Stimulated activated naive CD8-positive, alpha-beta T cell treated with anti-CD3 and anti-CD28 coated beads, Interleukin-15, Interleukin-2, amounts not matched to agents 100 U/mL and 50 U/mL, for 24 hours (primary cell): ENCODE data around the gene SEMA3B.
"Not testable (repeated sequence)": the region's sequence is repeated elsewhere in the genome, so short reads cannot be mapped to it uniquely, and the experiment has no call there.

Source experiments
- ATAC-seq: fragments of 150-1000 bp; cut with Tn5 transposase; one replicate; pipeline ENCODE4 v1.10.0; 2021
- DNase-seq: peaks from one replicate; pipeline ENCODE4 v3.0.0; 2021

Gene SEMA3B

DNA sequence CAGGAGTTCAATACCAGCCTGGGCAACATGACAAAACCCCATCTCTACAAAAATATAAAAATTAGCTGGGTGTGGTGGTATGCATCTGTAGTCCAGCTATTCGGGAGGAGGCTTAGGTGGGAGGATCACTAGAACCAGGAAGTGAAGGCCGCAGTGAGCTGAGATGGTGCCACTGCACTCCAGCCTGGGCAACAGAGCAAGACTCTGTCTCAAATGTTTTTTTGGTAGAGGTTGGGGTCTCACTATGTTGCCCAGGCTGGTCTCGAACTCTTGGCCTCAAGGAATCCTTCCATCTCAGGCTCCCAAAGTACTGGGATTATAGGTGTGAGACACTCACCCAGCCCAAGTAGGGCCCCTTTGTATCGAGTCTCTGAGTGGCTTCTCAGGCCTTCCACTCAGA, 25.1 kb downstream of the SEMA3B start:
- ATAC-seq (no peak), DNase-seq (no peak)

DNA sequence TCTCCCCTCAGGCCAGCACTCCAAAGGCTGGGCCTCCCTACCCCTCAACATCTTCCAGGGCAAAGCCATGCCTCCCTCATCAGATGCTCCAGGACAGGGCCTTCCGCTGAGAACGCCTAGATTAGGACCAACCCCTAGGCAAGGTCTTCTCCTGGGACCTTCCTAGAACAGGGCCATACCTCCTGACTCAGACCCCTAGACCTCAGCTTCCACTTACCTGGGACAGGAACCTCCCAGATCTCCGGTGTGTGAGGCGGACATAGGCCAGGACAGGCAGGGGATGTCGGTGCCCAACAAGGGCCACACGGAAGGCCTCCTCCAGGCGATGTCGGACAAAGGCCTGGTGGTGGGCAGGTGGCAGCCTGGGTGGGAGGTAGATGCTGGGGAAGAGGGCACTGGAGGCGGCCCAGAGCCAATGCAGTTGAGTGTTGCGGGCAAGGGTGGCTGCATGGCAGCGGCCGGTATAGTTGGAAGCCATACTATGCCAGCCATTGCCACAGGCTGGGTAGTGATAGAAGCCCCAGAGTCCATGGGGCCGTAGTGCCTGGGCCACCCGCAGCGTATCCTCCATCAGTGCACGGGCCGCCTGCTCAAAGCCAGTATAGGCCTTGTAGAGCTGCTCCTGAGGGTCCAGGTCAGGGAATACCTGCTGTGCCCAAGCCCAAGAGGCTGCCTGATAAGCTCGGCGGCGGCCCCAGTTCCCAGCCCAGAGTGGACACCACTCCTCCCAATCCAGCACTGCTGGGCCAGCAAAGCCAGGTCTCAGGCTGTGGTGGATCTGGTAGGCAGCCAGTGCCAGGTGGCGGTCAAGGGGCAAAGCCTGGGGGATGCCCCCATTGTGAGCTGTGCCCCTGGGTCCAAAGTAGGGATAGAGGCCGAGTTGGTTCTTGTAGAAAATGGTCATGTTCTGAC, 25.8 kb downstream of the SEMA3B start:
- ATAC-seq: no peak
- no peak for DNase-seq

DNA sequence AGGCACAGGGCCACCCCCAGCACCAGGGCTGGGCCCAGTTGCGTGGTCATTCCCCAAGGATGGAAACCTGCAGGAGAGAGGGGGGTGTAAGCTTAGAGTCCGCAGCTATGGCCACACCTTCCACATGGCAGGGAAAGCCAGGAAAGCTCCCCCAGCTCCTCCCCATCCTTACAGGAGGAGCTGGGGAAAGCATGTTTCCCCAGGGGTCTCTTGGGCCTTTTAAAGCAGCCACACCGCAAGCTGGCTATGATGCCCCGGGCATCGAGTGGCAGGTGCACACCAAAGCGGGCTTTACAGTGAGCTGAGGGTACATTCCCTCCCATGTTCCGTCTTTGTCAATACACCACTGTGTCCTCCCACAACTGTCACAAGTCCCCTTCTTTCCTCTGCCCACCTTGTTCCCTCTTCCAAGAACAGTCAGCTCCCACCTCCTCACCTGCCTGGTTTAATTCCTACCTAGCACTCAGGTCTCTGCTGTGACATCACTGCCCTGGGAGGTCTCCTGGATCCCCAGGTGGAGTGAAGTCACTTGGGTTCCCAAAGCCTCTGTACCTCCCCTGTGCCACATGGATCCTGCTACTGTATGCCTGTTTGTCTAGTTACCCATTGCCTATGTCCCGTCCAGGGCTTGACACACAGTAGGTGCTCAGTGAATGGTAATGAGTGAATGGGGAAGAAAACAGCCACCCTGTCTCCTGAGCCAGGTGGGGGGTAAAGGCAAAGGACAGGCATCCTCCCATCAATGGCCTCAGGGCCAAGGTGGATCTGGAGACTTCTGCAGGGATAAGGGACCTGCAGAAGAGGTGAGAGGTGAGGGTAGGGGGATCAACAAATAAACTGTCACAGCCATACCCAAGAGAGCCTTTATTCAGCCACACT, 26.8 kb downstream of the SEMA3B start:
- DNase-seq (no peak), ATAC-seq (no peak)

DNA sequence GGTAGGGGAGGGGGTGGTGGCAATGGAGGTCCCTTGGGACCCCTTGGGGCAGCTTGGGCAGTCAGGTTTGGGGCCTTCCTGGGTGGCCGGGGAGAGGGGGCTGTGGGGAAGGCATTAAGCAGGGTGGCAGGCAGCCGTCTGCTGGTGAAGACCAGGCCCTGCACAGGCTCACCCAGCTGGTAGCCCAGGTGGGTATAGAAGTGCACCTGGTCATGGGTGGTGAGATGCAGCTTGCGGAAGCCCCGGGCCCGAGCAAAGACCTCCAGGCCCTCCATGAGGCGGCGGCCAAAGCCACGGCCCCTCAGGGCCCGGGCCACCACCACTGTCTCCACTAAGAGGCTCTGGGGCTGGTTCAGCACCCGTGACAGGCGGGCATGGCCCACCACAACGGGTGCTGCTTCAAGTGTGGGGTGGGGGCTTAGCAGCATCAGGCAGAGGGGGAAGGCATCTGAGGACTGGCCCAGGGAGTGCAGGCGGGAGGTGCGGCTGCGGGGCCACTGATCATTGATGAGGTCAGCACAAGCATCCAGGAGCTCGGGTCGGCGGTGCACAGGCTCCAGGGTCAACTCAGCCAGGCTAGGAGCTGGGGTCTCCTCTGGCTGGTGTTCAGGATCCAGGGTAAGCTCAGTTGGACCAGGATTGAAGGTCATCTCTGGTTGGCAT, 27.9 kb downstream of the SEMA3B start:
- ATAC-seq (no peak), DNase-seq (no peak)

DNA sequence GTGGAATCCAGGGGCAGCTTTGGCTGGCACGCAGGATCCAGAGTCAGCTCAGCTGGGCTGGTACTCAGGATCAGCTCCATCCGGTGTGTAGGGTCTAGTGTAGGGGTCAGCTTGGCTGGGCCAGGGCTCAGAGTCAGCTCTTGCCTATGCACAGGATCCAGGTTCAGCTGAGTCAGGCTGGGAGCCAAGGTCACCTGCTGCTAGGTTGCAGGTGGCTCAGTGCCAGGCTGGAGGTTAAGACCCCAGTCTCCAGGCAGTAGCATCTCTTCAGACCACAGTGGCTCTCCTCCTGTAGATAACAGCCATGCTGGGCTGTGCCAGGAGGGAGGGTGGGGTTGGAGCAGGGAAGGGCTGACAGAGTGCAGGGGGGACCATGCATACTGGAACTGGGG, 28.4 kb downstream of the SEMA3B start:
- ATAC-seq (no peak), DNase-seq (no peak)

DNA sequence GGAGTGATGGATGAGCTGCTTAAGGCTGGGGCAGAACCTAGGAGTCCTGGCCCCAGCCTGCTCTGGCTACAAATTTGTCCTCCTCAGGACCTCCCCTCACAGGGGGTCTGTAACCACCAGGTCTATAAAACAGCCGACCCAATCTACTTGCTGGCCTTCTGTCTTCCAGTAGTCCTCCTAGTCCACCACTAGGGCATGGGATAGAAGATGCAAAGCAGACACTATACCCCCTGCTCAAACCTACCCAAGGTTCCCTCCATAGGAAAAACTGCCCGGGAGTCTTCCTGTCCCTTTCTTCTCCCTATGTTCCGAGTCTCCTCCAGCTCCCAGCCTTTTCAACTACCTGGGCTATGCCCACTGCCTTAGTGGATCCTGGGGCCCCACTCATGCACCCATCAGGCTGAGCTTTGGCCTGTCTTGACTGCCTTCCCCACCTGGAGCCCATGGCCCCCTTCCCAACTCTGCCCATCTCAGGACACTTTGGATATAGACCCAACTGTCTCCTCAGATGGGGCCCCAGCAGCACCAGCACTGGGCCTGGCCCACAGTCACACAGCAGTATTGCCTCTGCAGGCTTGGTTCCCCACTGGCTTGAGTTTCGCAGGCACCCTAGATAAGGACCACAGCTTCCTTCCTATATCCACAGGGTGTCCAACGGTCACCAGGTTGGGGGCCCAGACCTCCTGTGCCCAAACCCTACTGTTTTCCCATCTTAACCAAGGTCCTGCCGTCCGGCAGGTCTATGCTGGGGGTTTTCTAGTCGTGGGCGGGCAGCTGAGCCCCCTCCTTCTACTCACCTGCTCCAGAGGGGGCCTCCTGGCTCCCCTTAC, 29.2 kb downstream of the SEMA3B start:
- ATAC-seq: no peak
- no peak for DNase-seq

DNA sequence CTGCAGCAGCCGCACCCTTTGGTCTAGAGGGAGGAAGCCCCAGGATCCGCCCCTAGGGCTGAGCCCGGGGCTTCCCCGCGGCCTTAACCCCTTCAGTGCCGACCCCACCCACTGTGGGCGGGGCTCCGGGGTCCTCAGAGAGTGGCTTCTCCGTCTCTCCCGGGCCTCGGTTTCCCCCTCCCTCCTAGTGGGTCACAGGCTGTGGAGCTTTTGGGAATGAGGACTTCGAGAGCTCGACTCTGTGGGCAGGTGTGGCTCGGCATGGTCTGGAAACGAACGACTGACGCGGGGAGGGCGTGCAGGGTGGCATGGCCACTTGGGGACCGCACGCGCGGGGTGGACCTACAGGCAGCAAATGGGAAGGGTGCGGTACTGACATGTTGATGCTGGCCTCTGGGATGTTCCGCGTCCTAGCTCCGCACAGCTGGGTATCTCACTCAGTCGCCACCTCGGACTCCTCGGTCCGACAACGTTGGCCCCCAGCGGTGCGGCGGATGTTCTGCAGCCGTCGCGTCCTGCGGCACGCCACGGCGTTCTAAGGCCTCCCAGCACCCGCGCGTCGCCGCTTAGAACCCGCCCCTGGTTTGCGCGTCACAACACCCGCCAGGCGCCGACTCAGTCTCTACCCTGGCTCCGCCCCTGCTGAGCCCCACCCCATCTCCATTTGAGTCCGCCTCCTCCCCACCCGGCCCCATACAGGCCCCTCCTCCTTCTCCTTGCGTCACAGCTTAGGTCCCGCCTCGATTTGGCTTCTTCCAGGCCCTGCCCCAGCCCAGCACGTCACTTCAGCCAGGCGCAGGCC, 30.1 kb downstream of the SEMA3B start, which contains the start of the genes HYAL3 and NAA80:
Gene HYAL3 (minus strand): TSS at position 570 of the 802 bp plus-strand sequence. CDS start 3,803 bp downstream, outside the sequence.
Gene NAA80 (minus strand): TSS at position 570 of the 802 bp plus-strand sequence. CDS start 1,942 bp downstream, outside the sequence.
- peak; percentile 87 for ATAC-seq
- peak; percentile 99 for DNase-seq

DNA sequence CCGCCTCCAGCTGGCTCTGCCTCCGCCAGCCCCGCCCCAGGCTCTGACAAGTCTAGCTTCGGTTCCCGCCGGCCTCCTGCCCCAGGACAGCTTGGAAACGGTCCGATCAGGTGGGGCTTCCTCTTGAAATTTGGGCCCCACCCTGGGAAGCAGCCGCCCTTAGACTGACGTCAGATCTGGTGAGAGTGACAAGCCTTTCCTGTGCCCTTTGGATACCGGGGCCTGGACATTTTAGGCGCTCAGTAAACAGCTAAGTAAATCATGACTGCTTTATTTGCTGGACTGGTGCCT, 30.6 kb downstream of the SEMA3B start:
- DNase-seq (no peak), ATAC-seq (no peak)

DNA sequence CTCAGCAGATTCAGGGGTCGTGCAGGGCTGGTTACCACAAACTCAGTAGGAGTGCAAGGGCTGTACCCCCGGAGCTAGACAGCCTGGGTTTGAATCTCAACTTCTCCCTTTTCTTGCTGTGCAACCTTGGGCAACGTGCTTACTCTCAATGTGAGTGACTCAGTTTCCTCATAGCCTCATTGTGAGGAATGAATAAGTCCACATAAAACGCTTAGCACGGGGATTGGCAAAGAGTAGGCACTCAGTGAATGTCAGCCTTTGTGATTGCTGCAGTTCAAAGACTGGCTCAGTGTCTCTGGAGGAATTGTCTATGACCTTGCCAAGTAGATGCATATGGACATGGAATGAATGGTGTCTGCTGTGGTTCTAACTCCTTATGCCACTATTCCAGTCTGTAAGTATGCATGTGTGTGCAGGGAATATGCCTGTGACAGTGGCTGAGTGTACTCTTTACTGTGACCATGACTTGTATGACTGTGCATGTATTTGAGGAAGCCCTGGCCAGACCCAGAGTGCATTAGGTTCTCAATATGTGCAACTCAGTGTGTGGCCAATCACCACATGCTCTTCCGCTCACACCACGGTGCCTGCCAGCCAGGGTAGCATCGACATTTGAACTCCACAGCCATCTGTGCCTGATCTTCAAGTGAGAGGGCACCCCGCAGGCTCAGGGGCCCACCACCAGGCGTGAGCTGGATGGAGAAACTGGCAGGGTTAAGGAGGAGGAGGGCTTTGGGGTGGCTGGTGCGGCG, 31.2 kb downstream of the SEMA3B start:
- ATAC-seq (no peak), DNase-seq (no peak)

DNA sequence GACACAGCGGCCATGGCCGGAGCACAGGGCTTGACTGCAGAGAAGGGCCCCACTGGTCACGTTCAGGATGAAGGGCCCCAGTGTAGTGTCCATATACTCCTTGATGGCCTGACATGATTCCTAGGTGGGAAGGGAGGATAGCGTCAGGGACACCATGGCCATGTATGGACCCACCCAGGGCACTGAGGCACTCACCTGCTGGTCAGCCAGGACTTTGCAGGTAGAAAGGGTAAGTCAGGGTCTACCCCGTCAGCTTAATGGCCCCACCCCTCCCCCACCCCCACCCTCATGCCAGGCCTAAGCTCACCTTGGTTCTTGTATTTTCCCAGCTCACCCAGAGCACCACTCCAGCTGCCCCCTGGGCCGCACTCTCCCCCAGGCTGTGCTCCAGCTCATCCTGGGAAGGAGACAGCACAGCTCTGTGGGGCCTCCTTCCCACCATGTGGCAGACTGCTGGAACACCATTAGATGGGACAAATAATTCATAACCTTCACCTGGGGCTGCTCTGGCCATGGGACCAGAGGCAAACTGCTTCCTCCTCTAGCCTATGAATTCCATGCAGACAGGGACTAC, 31.8 kb downstream of the SEMA3B start:
- no peak for ATAC-seq

DNA sequence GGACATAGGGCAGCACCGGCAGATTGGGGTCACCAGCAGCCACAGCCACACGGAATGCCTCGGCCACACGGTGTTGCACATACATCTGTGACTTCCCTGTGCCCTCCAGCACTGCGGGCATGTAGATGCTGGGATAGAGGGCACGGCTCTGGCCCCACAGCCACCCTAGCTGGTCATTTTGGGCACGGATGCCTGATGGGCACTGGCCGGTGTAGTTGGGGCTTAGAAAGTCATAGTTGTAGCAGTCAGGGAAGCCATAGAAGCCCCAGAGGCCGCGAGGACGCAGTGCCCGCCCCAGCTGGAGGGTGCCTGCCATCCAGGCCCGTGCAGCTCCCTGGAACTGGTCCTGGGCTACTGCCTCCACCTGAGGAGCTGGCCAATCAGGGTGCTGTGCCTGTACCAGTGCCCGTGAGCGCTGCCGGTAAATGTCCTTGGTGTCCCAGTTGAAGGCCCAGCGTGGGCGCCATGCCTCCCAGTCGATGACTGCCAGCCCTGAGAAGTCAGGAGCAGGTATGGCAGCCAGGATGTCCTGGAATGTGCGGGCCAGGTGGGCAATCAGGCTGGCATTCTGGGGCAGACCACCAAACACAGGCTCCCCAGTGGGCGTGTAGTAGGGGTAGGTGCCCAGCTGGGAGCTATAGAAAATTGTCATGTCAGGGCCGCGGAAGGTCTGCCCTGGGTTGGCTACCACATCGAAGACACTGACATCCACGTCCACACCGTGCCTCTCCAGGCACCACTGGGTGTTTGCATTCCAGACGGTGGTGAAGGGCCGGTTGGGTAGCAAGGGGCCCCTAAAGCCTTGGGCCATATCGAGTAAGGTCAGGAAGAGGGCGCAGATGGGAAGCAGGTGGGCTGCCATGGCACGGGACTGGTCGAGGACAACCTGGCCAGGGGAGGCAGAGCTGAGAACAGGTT, 33.4 kb downstream of the SEMA3B start:
- no peak for DNase-seq

More for the DNA sequence above, 31.8 kb downstream of the SEMA3B start:
- DNase-seq: no peak

DNA sequence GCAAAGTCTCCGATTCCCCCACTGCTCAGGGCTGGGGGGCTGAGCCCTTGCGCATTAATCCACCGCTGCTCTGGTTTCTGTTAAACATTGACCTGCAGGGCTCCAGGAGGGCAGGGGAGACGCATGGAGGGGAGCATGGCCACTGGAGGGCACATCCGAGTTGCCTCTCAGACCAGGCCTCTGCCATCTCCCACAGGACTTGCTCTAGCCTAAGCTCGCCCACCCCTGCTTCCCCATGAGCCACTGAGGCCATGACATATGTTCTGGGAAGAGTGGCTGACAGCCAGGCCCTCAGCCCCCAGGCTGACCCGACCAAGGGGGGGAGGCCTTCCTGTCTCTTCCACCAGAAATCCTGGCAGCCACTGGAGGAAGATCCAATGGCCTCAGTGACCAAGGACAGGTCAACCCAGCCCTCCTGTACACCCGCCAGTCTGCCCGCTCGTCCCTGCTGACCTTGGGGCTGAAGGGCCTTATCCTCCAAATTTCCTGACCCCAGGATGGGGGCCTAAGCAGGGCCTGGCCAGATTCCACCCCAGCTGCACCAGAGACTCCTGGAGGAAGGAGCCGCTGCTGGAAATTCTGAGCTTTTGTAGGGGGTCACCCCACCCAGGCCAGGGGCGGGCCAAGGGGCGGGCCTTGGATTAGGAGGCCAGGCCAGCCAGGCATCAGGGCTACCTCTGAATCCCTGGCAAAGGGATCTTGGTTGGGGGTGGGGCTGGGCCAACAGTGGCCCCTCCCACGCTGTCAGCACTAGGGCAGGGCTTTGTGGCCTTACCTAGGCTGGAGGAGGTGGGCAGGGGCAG, 34.3 kb downstream of the SEMA3B start, which contains the start of gene HYAL1:
Gene HYAL1 (minus strand): TSS at position 562 of the 803 bp plus-strand sequence. CDS start 618 bp downstream, outside the sequence.
- no peak for ATAC-seq
- DNase-seq: no peak

More for the DNA sequence above, 33.4 kb downstream of the SEMA3B start:
- no peak for ATAC-seq

DNA sequence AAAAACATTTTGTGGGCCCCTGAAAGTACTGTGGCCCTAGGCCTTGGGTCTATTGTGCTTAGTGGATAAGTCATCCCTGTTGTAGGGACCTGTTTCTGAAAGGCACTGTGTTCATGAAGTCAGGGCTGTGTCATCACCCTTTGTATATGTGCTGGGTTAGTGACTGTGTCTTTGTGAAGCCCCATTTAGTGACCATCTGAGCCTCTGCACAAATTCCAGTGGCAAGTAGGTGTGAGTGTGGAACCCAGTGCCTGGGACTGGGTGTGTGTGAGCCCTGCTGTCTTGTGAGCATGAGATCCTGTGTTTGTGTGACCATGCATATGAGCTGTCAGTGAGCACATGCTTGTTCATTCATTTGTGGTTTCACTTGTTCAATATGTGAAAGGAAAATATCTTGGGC, 35.7 kb downstream of the SEMA3B start:
- peak; percentile 47 for ATAC-seq
- DNase-seq: no peak

DNA sequence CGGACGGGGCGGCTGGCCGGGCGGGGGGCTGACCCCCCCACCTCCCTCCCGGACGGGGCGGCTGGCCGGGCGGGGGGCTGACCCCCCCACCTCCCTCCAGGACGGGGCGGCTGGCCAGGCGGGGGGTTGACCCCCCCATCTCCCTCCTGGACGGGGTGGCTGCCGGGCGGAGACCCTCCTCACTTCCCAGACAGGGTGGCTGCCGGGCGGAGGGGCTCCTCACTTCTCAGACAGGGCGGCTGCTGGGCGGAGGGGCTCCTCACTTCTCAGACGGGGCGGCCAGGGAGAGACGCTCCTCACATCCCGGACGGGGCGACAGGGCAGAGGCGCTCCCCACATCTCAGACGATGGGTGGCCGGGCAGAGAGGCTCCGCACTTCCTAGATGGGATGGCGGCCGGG, 43.1 kb downstream of the SEMA3B start:
- DNase-seq, ATAC-seq: not testable (repeated sequence)

DNA sequence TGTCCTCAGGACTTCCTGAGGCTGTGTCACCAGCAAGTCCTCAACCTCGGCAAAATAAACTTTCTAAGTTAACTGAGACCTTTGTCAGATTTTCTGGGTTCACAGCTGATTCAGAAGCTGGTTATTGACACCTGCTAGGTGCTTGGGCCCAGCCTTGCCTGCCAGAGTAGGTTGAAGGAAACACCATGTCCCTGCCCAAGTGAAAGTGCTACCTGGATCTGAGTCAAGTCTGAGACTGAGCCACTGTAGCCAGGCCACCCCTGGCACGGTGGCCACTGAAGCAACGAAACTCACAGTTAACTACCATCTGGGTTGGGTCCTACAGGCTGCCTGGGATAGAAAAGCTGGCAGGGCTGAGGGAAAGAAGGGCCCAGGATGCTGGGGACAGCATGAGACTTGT, 45.4 kb downstream of the SEMA3B start:
- ATAC-seq (no peak), DNase-seq (no peak)

DNA sequence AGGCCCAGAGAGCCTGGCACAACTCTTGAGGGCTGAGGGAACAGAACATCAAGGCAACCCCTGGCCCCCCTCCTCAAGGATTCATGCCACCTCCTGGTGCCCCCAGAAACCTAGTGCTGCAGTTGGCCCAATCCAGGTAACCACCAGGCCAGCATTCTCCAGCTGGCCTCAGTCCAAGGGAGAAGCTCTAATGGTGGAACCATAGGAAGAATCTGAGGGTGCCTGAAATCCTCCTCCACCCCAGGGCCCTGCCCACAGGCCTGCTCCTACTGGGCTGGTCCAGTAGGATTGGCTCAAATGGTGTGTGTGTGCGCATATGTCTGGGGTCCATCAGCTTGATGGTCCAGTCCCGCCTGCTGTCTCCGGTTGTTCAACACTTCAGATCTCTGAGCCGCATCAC, 45.9 kb downstream of the SEMA3B start:
- no peak for ATAC-seq

DNA sequence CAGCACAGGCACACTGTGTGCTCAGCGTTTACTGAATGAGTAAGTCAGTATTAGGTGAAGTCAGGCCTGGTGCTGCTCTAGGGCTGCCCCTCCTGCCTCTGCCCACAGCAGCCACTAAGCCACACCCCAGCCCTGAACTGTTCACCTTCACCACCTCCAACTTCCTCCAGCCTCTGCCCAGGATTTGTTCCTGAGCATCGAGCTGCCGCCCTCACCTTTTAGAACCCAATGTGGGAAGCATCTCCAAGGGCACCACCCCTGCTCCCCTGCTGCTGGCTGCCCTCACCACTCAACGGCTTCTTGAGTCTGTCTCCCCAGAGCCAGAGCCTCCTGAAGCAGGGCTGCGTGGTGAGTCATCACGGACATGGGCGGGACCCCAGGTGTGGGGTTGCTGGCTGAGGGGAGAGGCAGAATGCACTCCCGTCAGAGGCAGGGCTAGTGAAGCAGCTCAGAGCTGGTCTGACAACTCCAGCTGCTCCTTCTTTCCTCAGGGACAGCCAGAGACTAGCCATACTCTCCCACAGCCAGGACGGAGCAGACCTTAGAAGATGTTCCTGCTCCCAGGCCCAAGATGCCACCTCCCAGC, 47.8 kb downstream of the SEMA3B start:
- peak; percentile 63 for DNase-seq
- ATAC-seq: peak; percentile 33

More for the DNA sequence above, 45.9 kb downstream of the SEMA3B start:
- no peak for DNase-seq
